Heart left ventricle (tissue), 16 donors: ENCODE measurements around the gene SOX18. TPM values are rescaled to one million over a fixed set of nuclear protein-coding genes. Genes with fewer than 3 reads are reported as not detected.

Experiments used
- ATAC-seq, 4 donors: fragments of 200-7000 bp; cut with Tn5 transposase; one replicate each; pipeline ENCODE4 v1.9.1; 2020 to 2022; ENCODE audit warnings: moderate library complexity in 4 of 4, mild to moderate bottlenecking in 3 of 4, moderate number of reproducible peaks in 1 of 4
- DNase-seq, 5 donors: peaks; one replicate each; pipeline ENCODE4 v3.0.0-alpha.2; 2020
- H3K27ac ChIP-seq, 12 donors: fragments of 200-600 bp; sonication (generic) in 4 of 12; one replicate each; pipeline versions ENCODE4 v1.5.0 to v1.8.0; 2016 to 2022; ENCODE audit warnings: mild to moderate bottlenecking in 2 of 12
- H3K27me3 ChIP-seq, 9 donors: fragments of 200-600 bp; sonication (generic) in 2 of 9; one replicate each; pipeline versions ENCODE4 v1.5.1 to v1.8.0; 2016 to 2022; ENCODE audit warnings: mild to moderate bottlenecking in 3 of 9
- H3K36me3 ChIP-seq, 9 donors: fragments of 200-600 bp; sonication (generic) in 2 of 9; one replicate each; pipeline versions ENCODE4 v1.5.0 to v1.8.0; 2018 to 2022; ENCODE audit warnings: mild to moderate bottlenecking in 2 of 9
- H3K4me1 ChIP-seq, 12 donors: fragments of 200-600 bp; sonication (generic) in 4 of 12; one replicate each; pipeline versions ENCODE4 v1.5.0 to v1.8.0; 2016 to 2022; ENCODE audit warnings: mild to moderate bottlenecking in 3 of 12
- H3K4me3 ChIP-seq, 12 donors: fragments of 200-600 bp; sonication (generic) in 4 of 12; one replicate each; pipeline versions ENCODE4 v1.5.0 to v1.8.0; 2017 to 2022; ENCODE audit warnings: mild to moderate bottlenecking in 9 of 12, moderate library complexity in 4 of 12
- H3K9me3 ChIP-seq, 12 donors: fragments of 200-600 bp; sonication (generic) in 4 of 12; one replicate each; pipeline versions ENCODE4 v1.5.0 to v1.8.0; 2016 to 2022; ENCODE audit warnings: mild to moderate bottlenecking in 1 of 12
- POLR2A ChIP-seq, 2 donors: fragments of 450-650 bp; IDR thresholded peaks; one replicate each; pipeline ENCODE4 v1.6.1; 2017; ENCODE audit warnings: antibody characterized with exemption in 2 of 2, mild to moderate bottlenecking in 2 of 2, moderate library complexity in 2 of 2
- WGBS, 4 donors: extraction: QIAGEN DNeasy Blood & Tissue Kit in 2 of 4; methylation state at CpG; one replicate each; pipeline versions ENCODE4 v1.1.5 to v1.1.7; 2013 to 2018; 5-methylcytosine and 5-hydroxymethylcytosine counted together
- intact Hi-C, 10 donors: fragments of 100-400 bp; cut with DNase I; formaldehyde crosslinking; loops; one replicate each; pipeline versions ENCODE4 v1.11.1 to v1.14.2; 2022
- polyA plus RNA-seq, 2 donors: library from polyadenylated mRNA; stranded (reverse); fragments of 200-250 nt; gene quantifications; one replicate each; pipeline ENCODE4 v1.2.3, GENCODE V29; 2013
- total RNA-seq, 9 donors: library from RNA; depleted of rRNA in 2 of 9; stranded (reverse); fragments of >200 nt in 2 of 9; fragmentation: NEBNext Ultra II Directional in 3 of 9; extraction: Animal tissue kit (Norgen Biotek cat#: 25700) in 3 of 9; gene quantifications; one replicate each; pipeline versions ENCODE4 v1.1.0 to v1.2.4, GENCODE V29; 2016 to 2023
- TF ChIP-seq, protein P1 (sequence below), 12 donors: fragments of 200-600 bp; sonication (generic) in 4 of 12; IDR thresholded peaks; one replicate each; pipeline versions ENCODE4 v1.5.0 to v1.8.0; 2018 to 2022; ENCODE audit warnings: antibody characterized with exemption in 12 of 12, mild to moderate bottlenecking in 5 of 12
- donor health status: ischemic (EF 13 %, LVEDD 7.1; RV severe dilation, severe dysfunction).
- donor health status: healthy with polysubstance abuse.
- donor health status: DM: no; HTN: yes; CAD: no.
- donor health status: DM: no; HTN: no; CAD: no.
- donor health status: ischemic (EF 25% LVEDD 6.9; RV normal size, moderate dysfunction).
- donor health status: ischemic (EF 25% LVEDD 5.7; RV mildly dilated, moderate dysfunction).
- donor health status: healthy.
- donor health status: DM: yes; HTN: yes; CAD: no.
- donor health status: ischemic (EF 35%, LVEDD 5.7; RV mildly dilated, moderate dysfunction).
- donor health status: nonischemic (EF 11% LVEDD 7.7; RV severe dilation, severe dysfunction).
- donor health status: DM: yes; HTN: yes; CAD: no.
- donor health status: PGD.
- donor health status: ischemic (EF 29% LVEDD 5.4; RV normal size, mild dysfunction).
- donor health status: nonischemic (EF 23%, LVEDD 6.1; RV moderate dilation, normal function).

The SOX18 gene
- total and polyA plus RNA-seq, 11 donors = 23.5 to 75.9 (median 48.2) TPM

- no peak for ATAC-seq
- H3K4me3 ChIP-seq = peak overlapping the region; percentile 6 to 61 (median 46)
- peaks cover 0 to 10% (median 0%) of the 10 kb centered on the region in 9 donors for H3K36me3 ChIP-seq
- H3K27ac ChIP-seq = peak overlapping the region; percentile 60 to 93 (median 80)
- no peak for DNase-seq
- WGBS, 4 donors = 2 to 7% (median 3%) methylated on average over 20 to 55 of the region's 55 CpGs
- intact Hi-C loops = no loop called here
- H3K27me3 ChIP-seq = peaks cover 0 to 74% (median 48%) of the 10 kb centered on the region in 9 donors
- H3K4me1 ChIP-seq = peaks cover 8 to 59% (median 35%) of the 10 kb centered on the region in 12 donors
- H3K9me3 ChIP-seq = no peaks in the 10 kb centered on the region
- no peak for TF ChIP-seq POLR2A (IDR thresholded peaks at IDR 0.05)
Observed at GRCh38 chr20:64042054-64042781, 7.2 kb downstream of the SOX18 start.

GRCh38 chr20:64041781-64042053 is 7.7 kb downstream of the SOX18 start:
- TF ChIP-seq, protein P1, sequence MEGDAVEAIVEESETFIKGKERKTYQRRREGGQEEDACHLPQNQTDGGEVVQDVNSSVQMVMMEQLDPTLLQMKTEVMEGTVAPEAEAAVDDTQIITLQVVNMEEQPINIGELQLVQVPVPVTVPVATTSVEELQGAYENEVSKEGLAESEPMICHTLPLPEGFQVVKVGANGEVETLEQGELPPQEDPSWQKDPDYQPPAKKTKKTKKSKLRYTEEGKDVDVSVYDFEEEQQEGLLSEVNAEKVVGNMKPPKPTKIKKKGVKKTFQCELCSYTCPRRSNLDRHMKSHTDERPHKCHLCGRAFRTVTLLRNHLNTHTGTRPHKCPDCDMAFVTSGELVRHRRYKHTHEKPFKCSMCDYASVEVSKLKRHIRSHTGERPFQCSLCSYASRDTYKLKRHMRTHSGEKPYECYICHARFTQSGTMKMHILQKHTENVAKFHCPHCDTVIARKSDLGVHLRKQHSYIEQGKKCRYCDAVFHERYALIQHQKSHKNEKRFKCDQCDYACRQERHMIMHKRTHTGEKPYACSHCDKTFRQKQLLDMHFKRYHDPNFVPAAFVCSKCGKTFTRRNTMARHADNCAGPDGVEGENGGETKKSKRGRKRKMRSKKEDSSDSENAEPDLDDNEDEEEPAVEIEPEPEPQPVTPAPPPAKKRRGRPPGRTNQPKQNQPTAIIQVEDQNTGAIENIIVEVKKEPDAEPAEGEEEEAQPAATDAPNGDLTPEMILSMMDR (IDR thresholded peaks at IDR 0.05) = no peak
- TF ChIP-seq POLR2A (IDR thresholded peaks at IDR 0.05) = no peak
- no peaks in the 10 kb centered on the region for H3K9me3 ChIP-seq
- WGBS, 4 donors = 8 to 16% (median 10%) methylated on average over 11 of the region's 11 CpGs
- intact Hi-C loops = no loop called here
- ATAC-seq = no peak
- peak overlapping the region; percentile 60 to 93 (median 80) for H3K27ac ChIP-seq
- no peak for DNase-seq
- H3K4me3 ChIP-seq = peak overlapping the region; percentile 6 to 61 (median 46)
- peaks cover 0 to 75% (median 49%) of the 10 kb centered on the region in 9 donors for H3K27me3 ChIP-seq
- peaks cover 0 to 5% (median 0%) of the 10 kb centered on the region in 9 donors for H3K36me3 ChIP-seq
- H3K4me1 ChIP-seq = peaks cover 8 to 61% (median 35%) of the 10 kb centered on the region in 12 donors

DNA sequence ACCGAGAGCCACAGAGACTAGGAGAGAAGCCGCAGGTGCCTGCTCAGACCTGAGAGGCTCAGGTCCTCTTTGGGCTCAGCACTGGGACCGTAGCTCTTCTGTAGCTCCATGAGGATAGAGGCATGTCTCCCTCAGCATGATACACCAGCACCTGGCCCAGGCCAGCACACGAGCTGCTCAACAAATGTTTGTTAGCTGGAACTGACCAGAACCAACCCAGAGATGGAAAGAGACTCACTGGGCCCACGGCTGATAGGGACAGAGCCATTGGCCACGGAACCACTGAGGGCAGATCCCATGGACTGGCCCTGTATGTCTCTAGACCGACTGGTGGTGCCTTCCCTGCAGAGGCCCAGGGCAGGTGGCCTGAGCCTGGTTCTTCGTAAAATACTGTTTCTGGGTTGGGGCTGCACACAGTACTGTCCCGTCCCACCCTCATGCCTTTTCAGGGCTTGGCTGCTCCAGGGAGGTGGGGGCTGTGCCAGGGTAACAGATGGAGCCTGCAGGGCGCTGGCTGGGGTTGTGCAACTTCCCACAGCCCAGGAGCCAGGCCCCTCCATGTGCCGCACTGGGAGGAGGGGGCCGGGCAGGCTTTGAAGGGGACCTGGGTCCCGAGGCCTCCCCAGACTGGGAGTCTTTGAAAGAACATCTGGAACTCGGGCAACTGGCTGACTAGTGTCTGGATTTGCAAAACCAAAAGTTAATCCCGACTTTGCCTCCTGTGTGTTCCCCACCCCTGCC is 8.2 kb downstream of the SOX18 start:
- Histone ChIP-seq H3K27ac (peak overlapping the region in 11 of 12 donors; percentile 60 to 93 (median 82)), H3K27me3 (peaks cover 0 to 75% (median 51%) of the 10 kb centered on the region in 9 donors), H3K4me1 (peaks cover 8 to 61% (median 35%) of the 10 kb centered on the region in 12 donors), H3K36me3 (no peaks in the 10 kb centered on the region), H3K4me3 (peak overlapping the region in 8 of 12 donors; percentile 42 to 61 (median 49)), H3K9me3 (no peaks in the 10 kb centered on the region)
- DNase-seq (no peak), ATAC-seq (no peak)
- TF ChIP-seq, protein P1 (IDR thresholded peaks at IDR 0.05) = no peak
- no peak for TF ChIP-seq POLR2A (IDR thresholded peaks at IDR 0.05)
- intact Hi-C loops = no loop called here
- WGBS, 4 donors = 46 to 56% (median 52%) methylated on average over 12 to 15 of the region's 15 CpGs

GRCh38 chr20:64040231-64041039 is 9.0 kb downstream of the SOX18 start:
- Histone ChIP-seq H3K27me3 (peaks cover 0 to 71% (median 44%) of the 10 kb centered on the region in 9 donors), H3K9me3 (no peaks in the 10 kb centered on the region), H3K4me1 (peaks cover 8 to 68% (median 35%) of the 10 kb centered on the region in 12 donors), H3K4me3 (no peak overlapping the region), H3K27ac (peak overlapping the region in 11 of 12 donors; percentile 5 to 93 (median 81)), H3K36me3 (peaks cover 0 to 2% (median 0%) of the 10 kb centered on the region in 9 donors)
- no peak for TF ChIP-seq POLR2A (IDR thresholded peaks at IDR 0.05)
- intact Hi-C loops = no loop called here
- DNase-seq (peak in 1 of 5 donors; percentile 20), ATAC-seq (no peak)
- 63 to 70% (median 66%) methylated on average over 9 to 12 of the region's 12 CpGs for WGBS, 4 donors
